Activated gamma-delta T cell (primary cell): Measurements from ENCODE around the gene POLD1.

Experiments used
- DNase-seq: peaks from one replicate; lab custom pipeline; 2025; lab: John Stamatoyannopoulos, UW

Gene POLD1

GRCh38 chr19:50418176-50419021, 34.3 kb downstream of the POLD1 start, which contains the start of gene SPIB:
TSS of gene SPIB (plus strand) at chr19:50418938. CDS start at chr19:50418963, 25 bp downstream.
- DNase-seq: no peak

- no peak for DNase-seq
Observed at GRCh38 chr19:50419022-50419579, 35.0 kb downstream of the POLD1 start.

GRCh38 chr19:50419580-50420035, 35.5 kb downstream of the POLD1 start:
- DNase-seq: no peak

- no peak for DNase-seq
Observed at GRCh38 chr19:50420127-50420526, 36.0 kb downstream of the POLD1 start.

- no peak for DNase-seq
Observed at GRCh38 chr19:50420808-50421207, 36.7 kb downstream of the POLD1 start.

GRCh38 chr19:50422397-50423278, 38.5 kb downstream of the POLD1 start:
- no peak for DNase-seq

- DNase-seq: no peak
Observed at GRCh38 chr19:50423279-50424113, 39.3 kb downstream of the POLD1 start.

- DNase-seq: no peak
Observed at GRCh38 chr19:50425581-50425980, 41.4 kb downstream of the POLD1 start.

- DNase-seq: no peak
Observed at GRCh38 chr19:50427318-50427925, 43.3 kb downstream of the POLD1 start.

- DNase-seq: no peak
Observed at GRCh38 chr19:50427997-50428425, 43.9 kb downstream of the POLD1 start.

- no peak for DNase-seq
Observed at GRCh38 chr19:50428772-50429463, 44.8 kb downstream of the POLD1 start.

- DNase-seq: no peak
Observed at GRCh38 chr19:50430888-50431342, 46.8 kb downstream of the POLD1 start.

GRCh38 chr19:50431343-50432220, 47.4 kb downstream of the POLD1 start:
- DNase-seq: peak; percentile 56

- DNase-seq: no peak
Observed at GRCh38 chr19:50432221-50433028, 48.3 kb downstream of the POLD1 start, which contains the start of gene MYBPC2. TSS of gene MYBPC2 (plus strand) at chr19:50432892. CDS start at chr19:50432954, 62 bp downstream.

GRCh38 chr19:50433201-50434180, 49.3 kb downstream of the POLD1 start:
- DNase-seq: no peak

- no peak for DNase-seq
Observed at GRCh38 chr19:50434525-50434924, 50.4 kb downstream of the POLD1 start.

- no peak for DNase-seq
Observed at GRCh38 chr19:50435221-50435620, 51.1 kb downstream of the POLD1 start.
